Left kidney (tissue), 2 donors: Measurements from ENCODE around the gene JMJD8. TPM values are rescaled to one million over a fixed set of nuclear protein-coding genes. Genes with fewer than 3 reads are reported as not detected.

Source experiments
- DNase-seq: peaks from one replicate; pipeline ENCODE4 v3.0.0-alpha.2; 2013
- polyA plus RNA-seq: library from polyadenylated mRNA; unstranded; fragments of 120-200 nt; gene quantifications from one replicate; pipeline ENCODE4 v1.2.1, GENCODE V29; 2013; ENCODE audit not compliant: insufficient read length

JMJD8 gene
- polyA plus RNA-seq, 1 donor, result 51.4 TPM

GRCh38 chr16:710500-711075, 26.5 kb upstream of the JMJD8 start:
- DNase-seq, result no peak

GRCh38 chr16:709566-710499, 25.7 kb upstream of the JMJD8 start:
- DNase-seq, result no peak

GRCh38 chr16:708959-709358, 24.8 kb upstream of the JMJD8 start:
- no peak for DNase-seq

GRCh38 chr16:708019-708418, 23.9 kb upstream of the JMJD8 start:
- DNase-seq, result no peak

- DNase-seq, result no peak
Observed at GRCh38 chr16:707062-707538, 23.0 kb upstream of the JMJD8 start.

DNA sequence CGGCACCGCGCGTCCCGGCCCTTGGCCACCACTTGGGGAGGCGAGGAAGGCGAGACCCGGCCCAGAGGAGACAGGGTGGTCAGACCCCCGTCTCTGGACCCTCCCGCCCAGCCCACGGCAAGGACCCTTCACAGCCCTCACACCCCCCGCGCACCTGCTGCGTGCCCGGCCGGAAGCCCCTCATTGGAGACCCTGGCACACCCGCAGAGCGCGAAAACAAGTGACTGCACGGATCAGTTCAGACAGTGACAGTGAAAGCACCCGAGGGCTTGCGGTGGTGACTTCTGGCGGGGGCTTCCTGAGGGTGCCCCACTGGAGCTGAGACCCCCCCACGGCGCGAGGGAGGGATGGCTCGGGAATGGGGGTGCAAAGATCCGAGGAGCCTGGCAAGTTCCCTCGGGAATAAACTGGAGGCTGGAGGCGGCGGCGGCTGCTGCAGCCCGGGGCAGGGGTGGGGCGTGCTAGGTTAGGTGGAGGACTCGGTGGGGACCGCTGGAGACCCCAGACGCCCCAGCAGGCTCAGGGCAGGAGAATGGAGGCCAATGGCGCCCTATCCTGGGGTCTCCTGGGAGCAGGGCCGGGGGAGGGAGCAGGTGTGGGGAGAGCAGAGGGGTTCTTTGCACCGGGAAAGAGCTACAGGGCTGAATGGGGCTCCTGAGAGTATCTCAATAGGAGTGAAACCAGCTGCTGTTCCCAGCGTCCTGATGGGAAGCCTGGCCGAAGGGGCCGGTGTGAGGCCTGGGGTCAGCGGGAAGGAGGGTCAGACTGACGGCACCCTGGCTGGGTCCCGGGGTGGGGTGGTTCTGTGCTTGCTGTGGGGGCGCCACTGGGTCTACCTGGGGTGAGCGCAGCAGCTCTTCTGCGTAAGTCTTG, 22.3 kb upstream of the JMJD8 start:
- no peak for DNase-seq

GRCh38 chr16:705431-706188, 21.5 kb upstream of the JMJD8 start, which contains the start of gene FBXL16:
TSS of gene FBXL16 (minus strand) at chr16:705801. CDS start at chr16:697405, 8,396 bp downstream.
- DNase-seq, result no peak

GRCh38 chr16:704552-705380, 20.6 kb upstream of the JMJD8 start:
- DNase-seq, result no peak

DNA sequence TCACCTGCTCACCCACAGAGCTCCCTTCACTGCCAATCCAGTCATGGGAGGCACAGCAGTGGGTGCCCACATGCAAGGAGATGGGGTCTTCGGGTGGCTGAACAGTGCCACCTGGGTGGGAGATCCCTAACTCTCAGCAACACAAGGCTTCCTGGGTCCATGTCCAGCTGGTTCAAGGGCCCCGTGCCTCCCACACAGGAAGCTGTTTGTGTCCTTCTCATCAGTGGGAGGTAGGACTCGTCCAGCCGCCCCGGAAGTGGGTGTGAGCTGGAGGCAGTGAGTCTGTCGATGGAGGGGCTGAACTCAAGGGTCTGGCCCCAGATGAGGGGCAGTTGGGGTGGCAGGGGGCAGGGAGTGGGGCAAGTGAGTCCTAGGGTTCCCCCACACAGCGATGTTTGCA, 19.9 kb upstream of the JMJD8 start:
- DNase-seq, result no peak

GRCh38 chr16:703406-703805, 19.3 kb upstream of the JMJD8 start:
- no peak for DNase-seq

GRCh38 chr16:702341-702740, 18.2 kb upstream of the JMJD8 start:
- DNase-seq, result no peak

DNA sequence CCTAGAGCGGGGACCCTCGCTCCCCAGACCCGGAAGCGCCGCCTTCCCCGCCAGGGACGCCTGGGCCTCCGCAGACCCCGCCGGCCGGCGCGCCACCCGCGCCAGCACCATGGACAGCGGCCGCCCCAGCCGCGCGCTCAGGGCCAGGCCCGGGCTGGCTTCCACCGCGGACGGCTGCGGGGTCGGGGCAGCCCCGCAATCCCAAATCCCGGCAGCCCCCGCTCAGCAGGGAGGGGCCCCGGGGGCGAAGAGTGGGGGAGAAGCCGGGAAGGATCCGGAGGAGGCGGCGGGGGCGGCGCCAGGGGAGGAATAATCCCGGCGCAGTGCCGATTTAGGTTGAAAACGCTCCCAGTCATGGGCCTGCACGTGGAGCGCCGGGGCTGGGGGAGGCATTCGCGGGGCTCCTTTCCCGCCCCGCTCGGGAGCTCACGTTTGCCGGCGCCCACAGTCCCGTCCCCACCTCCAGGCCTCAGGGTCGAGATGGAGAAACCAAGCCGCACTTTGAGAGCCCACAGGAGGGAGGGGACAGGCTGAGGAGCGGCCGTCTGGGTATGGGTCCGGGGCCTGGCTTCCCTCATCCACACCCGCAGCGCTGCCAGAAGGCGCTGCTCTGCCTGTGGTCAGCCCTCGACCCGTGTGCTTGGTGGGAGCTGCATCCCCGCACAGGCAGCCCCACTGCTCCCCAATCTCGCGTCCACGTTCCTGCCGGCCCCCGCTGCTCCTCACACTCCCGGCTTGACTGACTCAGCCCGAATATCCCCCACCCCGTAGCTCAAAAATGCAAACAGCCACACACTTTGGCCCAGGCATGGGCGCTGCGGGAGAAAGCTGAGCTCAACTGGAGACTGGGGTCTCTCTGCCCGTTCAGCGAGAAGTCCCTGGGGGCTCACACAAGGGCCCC, 16.8 kb upstream of the JMJD8 start:
- DNase-seq, result peak; percentile 49

GRCh38 chr16:698911-699671, 15.0 kb upstream of the JMJD8 start:
- DNase-seq, result no peak

DNA sequence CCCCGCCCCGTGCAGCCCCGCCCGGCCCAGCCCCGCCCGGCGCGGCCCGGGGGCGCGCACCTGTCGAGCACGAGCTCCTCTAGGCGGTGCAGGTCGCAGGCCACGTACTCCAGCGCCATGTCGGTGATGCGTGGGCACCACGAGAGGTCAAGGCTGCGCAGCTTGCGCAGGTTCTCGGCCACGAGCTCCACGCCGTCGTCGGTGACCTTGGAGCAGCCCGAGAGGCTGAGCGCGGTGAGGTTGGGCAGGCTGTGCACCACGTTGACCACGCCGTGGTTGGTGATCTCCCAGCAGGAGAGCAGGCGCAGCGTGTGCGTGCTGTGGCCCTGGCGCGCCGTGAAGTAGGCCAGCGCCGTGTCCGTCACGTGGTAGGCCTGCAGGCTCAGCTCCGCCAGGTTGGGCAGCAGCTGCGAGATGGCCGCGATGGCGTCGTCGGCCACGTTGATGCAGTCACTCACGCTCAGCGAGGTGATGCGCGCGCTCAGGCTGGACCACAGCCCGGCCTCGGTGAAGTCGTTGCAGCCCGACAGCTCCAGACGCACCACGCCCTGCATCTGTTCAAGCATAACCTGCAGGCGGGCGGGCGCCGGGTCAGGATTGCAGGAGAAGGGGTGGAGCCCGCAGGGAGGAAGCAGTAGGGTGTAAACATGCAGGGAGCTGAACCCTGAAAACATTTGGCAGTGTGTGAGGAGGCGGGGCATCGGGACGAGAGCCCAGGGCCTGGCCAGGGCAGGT, 11.4 kb upstream of the JMJD8 start:
- DNase-seq, result no peak

DNA sequence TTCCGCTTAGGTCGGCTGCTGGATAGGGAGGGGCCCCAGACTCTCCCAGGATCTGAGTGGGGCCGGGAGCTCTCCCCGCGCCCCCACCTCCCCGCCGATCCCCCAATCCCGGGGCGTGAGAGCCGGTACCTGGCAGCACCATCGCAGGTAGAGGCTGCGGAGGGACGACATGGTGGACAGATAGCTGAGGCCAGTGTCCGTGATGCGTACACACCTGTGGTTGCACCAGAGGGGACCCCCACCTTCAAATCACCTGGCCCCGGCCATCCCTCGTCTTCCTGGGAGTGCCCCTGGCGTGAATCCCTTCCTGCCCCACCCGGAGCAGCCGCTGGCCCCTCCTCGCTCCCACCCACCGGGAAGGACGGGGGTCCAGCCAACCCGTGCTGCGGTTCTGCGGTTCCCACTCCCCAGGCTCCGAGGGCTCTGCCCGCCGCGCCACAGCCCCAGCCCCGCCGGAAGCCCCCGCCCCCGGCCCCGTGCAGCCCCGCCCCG, 10.8 kb upstream of the JMJD8 start:
- no peak for DNase-seq

DNA sequence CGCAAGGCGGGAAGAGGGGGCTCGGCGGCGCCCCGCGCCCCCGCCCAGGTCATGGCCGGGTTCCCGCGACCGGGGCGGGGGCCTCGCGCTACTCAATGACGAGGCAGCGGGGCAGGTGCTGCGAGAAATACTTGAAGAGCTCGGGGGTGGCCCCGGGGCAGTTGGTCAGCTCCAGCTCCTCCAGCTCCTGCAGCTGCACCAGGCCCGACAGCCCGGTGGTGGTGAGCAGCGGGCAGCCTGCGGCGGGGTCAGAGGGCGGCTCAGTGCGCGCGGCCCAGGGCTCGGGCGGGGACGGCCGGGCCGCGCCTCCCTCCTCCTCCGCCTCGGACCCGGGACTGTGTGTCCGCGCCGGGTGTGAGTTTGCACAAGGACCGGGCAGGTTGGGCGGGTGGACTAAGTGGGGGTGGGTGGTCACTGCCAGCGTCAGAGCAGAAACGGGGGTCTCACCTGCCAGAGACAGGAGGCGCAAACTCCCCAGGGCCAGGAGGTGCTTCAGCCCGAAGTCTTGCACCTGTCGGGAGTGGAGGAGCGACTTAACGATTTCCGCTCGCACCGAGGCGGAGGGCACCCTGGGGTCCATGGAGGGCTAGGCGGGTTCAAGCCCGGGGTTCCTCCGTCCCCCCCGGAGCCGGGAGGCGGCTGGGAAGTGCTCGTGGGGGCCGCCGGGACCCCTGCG, 10.2 kb upstream of the JMJD8 start:
- DNase-seq, result no peak

DNA sequence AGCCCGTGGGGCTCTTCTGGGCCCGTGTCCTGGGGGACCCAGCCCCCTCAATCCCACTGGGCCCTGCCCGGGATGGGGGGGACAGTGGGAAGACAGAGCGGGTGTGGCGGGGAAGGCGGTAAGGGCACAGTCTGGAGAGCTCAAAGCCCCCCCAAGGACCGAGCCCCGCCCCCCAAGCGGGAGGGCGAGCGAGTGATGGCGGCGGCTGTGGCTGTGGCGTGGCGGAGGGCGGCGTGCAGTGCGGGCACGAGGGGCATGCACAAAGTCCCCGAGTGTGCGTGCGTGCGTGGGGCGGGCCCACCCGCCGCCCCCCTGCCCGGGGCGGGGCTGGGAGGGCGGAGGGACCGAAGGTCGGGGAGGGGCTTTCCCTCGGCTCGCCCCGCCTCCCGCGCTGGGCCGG, 9.6 kb upstream of the JMJD8 start:
- no peak for DNase-seq
